Astrocyte (in vitro differentiated cells and primary cell): ENCODE measurements around the gene DGCR2.

Source experiments
- EZH2 ChIP-seq: IDR thresholded peaks from 2 replicates; pipeline ENCODE4 v1.6.1; 2012; ENCODE audit warnings: mild to moderate bottlenecking, low read length, inconsistent platforms; ENCODE audit not compliant: insufficient read depth
- TF ChIP-seq, protein P1 (sequence below): IDR thresholded peaks from 2 replicates; pipeline ENCODE4 v1.5.1; 2011; ENCODE audit warnings: low read depth, mild to moderate bottlenecking, inconsistent platforms, low read length, moderate library complexity; ENCODE audit not compliant: insufficient read depth

DNA sequence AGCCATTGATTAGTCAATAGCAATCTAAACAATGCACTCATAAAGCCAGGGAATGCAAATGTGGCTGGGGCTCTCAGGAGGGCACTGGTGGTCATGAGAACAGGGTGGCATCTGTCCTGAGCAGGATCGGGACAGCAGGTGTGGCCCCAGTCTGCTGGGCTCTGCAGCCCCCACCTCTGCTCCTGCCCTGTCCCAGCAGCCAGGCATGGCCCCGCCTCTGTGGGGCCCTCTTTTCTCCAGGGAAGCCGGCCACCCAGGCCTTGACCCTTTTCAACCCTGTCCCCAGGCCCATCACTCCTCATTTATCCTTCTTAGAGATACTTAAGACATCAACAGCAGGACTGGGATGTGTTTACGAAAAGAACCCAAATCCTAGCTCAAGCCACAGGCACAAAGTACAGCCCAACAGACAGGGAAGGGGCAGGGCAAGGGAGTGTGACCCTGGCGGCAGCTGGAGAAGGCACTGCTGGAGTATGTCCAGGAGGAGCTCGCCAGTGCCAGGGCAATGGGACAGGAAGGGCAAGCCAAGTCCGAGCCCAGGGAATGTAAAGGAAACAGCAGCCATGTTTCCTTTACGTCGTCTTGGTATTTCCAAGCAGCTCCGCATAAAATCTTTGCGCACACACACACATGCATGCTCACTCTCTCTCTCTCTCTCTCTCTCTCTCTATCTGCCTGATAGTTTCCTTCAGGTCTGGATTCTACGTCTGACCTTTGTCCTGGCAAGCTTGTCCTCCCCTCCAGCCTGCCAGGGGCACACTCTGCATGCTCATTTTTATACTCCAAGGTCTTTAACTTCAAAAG, 59.9 kb downstream of the DGCR2 start:
- no peak for TF ChIP-seq EZH2
- TF ChIP-seq, protein P1, sequence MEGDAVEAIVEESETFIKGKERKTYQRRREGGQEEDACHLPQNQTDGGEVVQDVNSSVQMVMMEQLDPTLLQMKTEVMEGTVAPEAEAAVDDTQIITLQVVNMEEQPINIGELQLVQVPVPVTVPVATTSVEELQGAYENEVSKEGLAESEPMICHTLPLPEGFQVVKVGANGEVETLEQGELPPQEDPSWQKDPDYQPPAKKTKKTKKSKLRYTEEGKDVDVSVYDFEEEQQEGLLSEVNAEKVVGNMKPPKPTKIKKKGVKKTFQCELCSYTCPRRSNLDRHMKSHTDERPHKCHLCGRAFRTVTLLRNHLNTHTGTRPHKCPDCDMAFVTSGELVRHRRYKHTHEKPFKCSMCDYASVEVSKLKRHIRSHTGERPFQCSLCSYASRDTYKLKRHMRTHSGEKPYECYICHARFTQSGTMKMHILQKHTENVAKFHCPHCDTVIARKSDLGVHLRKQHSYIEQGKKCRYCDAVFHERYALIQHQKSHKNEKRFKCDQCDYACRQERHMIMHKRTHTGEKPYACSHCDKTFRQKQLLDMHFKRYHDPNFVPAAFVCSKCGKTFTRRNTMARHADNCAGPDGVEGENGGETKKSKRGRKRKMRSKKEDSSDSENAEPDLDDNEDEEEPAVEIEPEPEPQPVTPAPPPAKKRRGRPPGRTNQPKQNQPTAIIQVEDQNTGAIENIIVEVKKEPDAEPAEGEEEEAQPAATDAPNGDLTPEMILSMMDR = no peak
